Thymus (tissue), 11 donors: Measurements from ENCODE around the gene RPS5. TPM values are rescaled to one million over a fixed set of nuclear protein-coding genes. Genes with fewer than 3 reads are reported as not detected.
A peak's percentile ranks its signal among the peaks of the same experiment; 100 is the strongest.
"Not testable (repeated sequence)": the region's sequence is repeated elsewhere in the genome, so short reads cannot be mapped to it uniquely, and the experiment has no call there.

Source experiments
- DNase-seq, 9 donors: peaks; one replicate each; pipeline ENCODE4 v3.0.0-alpha.2; 2013; ENCODE audit warnings: low spot score in 9 of 9, low read depth in 6 of 9, missing footprints in 1 of 9
- H3K27ac ChIP-seq, 2 donors: one replicate each; pipeline ENCODE4 v1.5.1; 2013; ENCODE audit warnings: control low read depth in 1 of 2, low read depth in 1 of 2, low read length in 1 of 2, mild to moderate bottlenecking in 1 of 2, moderate library complexity in 1 of 2
- H3K27me3 ChIP-seq, 2 donors: one replicate each; pipeline ENCODE4 v1.5.1; 2013; ENCODE audit warnings: low read length in 1 of 2; ENCODE audit not compliant: control insufficient read depth in 2 of 2, insufficient read depth in 1 of 2
- H3K36me3 ChIP-seq, 2 donors: one replicate each; pipeline ENCODE4 v1.5.1; 2013; ENCODE audit warnings: low read length in 1 of 2, mild to moderate bottlenecking in 1 of 2, moderate library complexity in 1 of 2; ENCODE audit not compliant: control insufficient read depth in 2 of 2, insufficient read depth in 2 of 2
- H3K4me1 ChIP-seq, 2 donors: one replicate each; pipeline ENCODE4 v1.5.1; 2013; ENCODE audit warnings: low read length in 2 of 2; ENCODE audit not compliant: control insufficient read depth in 2 of 2, insufficient read depth in 2 of 2
- H3K4me3 ChIP-seq, 2 donors: one replicate each; pipeline ENCODE4 v1.5.1; 2013; ENCODE audit warnings: low read length in 2 of 2, control low read depth in 1 of 2, mild to moderate bottlenecking in 1 of 2
- H3K9me3 ChIP-seq, 2 donors: one replicate each; pipeline ENCODE4 v1.5.1; 2013; ENCODE audit warnings: low read length in 1 of 2, mild to moderate bottlenecking in 1 of 2; ENCODE audit not compliant: control insufficient read depth in 2 of 2, insufficient read depth in 1 of 2
- WGBS: extraction: QIAGEN DNeasy Blood & Tissue Kit; methylation state at CpG from one replicate; pipeline ENCODE4 v1.1.7; 2013; 5-methylcytosine and 5-hydroxymethylcytosine counted together
- polyA plus RNA-seq: library from polyadenylated mRNA; stranded (reverse); fragments of 200-250 nt; gene quantifications from one replicate; pipeline ENCODE4 v1.2.3, GENCODE V29; 2013
- total RNA-seq: library from RNA; stranded (reverse); fragments of 120-200 nt; gene quantifications from one replicate; pipeline ENCODE4 v1.2.4, GENCODE V29; 2013
- donor health status: healthy.

RPS5 gene
- total and polyA plus RNA-seq, 2 donors: 942 to 1,573 TPM

GRCh38 chr19:58348080-58348479 lies 39.0 kb upstream of the RPS5 start:
- 44% methylated on average over 12 of the region's 12 CpGs for WGBS
- not testable (repeated sequence) for H3K36me3 ChIP-seq, H3K9me3 ChIP-seq, H3K27ac ChIP-seq, DNase-seq
- H3K27me3 ChIP-seq: peaks cover 9 to 48% of the 10 kb centered on the region in 2 donors
- peaks cover 4 to 24% of the 10 kb centered on the region in 2 donors for H3K4me1 ChIP-seq
- H3K4me3 ChIP-seq: peak overlapping the region; percentile 66 to 76

- Histone ChIP-seq H3K36me3 (peaks cover 0 to 4% of the 10 kb centered on the region in 2 donors), H3K9me3 (peaks cover 0 to 6% of the 10 kb centered on the region in 2 donors), H3K27ac (no peak overlapping the region), H3K27me3 (peaks cover 9 to 55% of the 10 kb centered on the region in 2 donors), H3K4me3 (no peak overlapping the region), H3K4me1 (peaks cover 4 to 27% of the 10 kb centered on the region in 2 donors)
- 66% methylated on average over 8 of the region's 8 CpGs for WGBS
- no peak for DNase-seq
Observed at GRCh38 chr19:58349590-58349989, 37.5 kb upstream of the RPS5 start.

GRCh38 chr19:58350001-58350861 lies 36.8 kb upstream of the RPS5 start:
- H3K9me3 ChIP-seq: peaks cover 0 to 6% of the 10 kb centered on the region in 2 donors
- peaks cover 4 to 30% of the 10 kb centered on the region in 2 donors for H3K4me1 ChIP-seq
- peaks cover 0 to 4% of the 10 kb centered on the region in 2 donors for H3K36me3 ChIP-seq
- 51% methylated on average over 84 of the region's 84 CpGs for WGBS
- peaks cover 9 to 60% of the 10 kb centered on the region in 2 donors for H3K27me3 ChIP-seq
- peak in 1 of 9 donors; percentile 32 for DNase-seq
- no peak overlapping the region for H3K27ac ChIP-seq
- H3K4me3 ChIP-seq: no peak overlapping the region

- no peak for DNase-seq
- peaks cover 10 to 34% of the 10 kb centered on the region in 2 donors for H3K4me1 ChIP-seq
- H3K27me3 ChIP-seq: peaks cover 15 to 68% of the 10 kb centered on the region in 2 donors
- no peak overlapping the region for H3K27ac ChIP-seq
- H3K36me3 ChIP-seq: peaks cover 0 to 4% of the 10 kb centered on the region in 2 donors
- peaks cover 0 to 9% of the 10 kb centered on the region in 2 donors for H3K9me3 ChIP-seq
- H3K4me3 ChIP-seq: no peak overlapping the region
- WGBS: 84% methylated on average over 34 of the region's 34 CpGs
Observed at GRCh38 chr19:58350871-58351557, 36.1 kb upstream of the RPS5 start.

- no peak overlapping the region for H3K27ac ChIP-seq
- DNase-seq: no peak
- H3K4me1 ChIP-seq: peaks cover 11 to 35% of the 10 kb centered on the region in 2 donors
- peaks cover 0 to 13% of the 10 kb centered on the region in 2 donors for H3K9me3 ChIP-seq
- peaks cover 0 to 4% of the 10 kb centered on the region in 2 donors for H3K36me3 ChIP-seq
- no peak overlapping the region for H3K4me3 ChIP-seq
- H3K27me3 ChIP-seq: peaks cover 15 to 73% of the 10 kb centered on the region in 2 donors
- WGBS: 97% methylated on average over 9 of the region's 9 CpGs
Observed at GRCh38 chr19:58351558-58351878, 35.6 kb upstream of the RPS5 start.

GRCh38 chr19:58351990-58352755 lies 34.9 kb upstream of the RPS5 start:
- 95% methylated on average over 23 of the region's 23 CpGs for WGBS
- peaks cover 0 to 14% of the 10 kb centered on the region in 2 donors for H3K9me3 ChIP-seq
- peaks cover 8 to 34% of the 10 kb centered on the region in 2 donors for H3K4me1 ChIP-seq
- H3K4me3 ChIP-seq: no peak overlapping the region
- no peak for DNase-seq
- H3K36me3 ChIP-seq: peaks cover 0 to 4% of the 10 kb centered on the region in 2 donors
- peaks cover 21 to 75% of the 10 kb centered on the region in 2 donors for H3K27me3 ChIP-seq
- no peak overlapping the region for H3K27ac ChIP-seq

- Histone ChIP-seq H3K4me1 (peaks cover 8 to 28% of the 10 kb centered on the region in 2 donors), H3K4me3 (no peak within 1 kb of the TSS), H3K27ac (no peak within 1 kb of the TSS), H3K36me3 (peaks cover 0 to 4% of the 10 kb centered on the region in 2 donors), H3K9me3 (peaks cover 0 to 13% of the 10 kb centered on the region in 2 donors), H3K27me3 (peaks cover 22 to 76% of the 10 kb centered on the region in 2 donors)
- no peak for DNase-seq
- WGBS: 96% methylated on average over 26 of the region's 26 CpGs
Observed at GRCh38 chr19:58352760-58353671, 34.1 kb upstream of the RPS5 start, which contains the start of gene A1BG. A1BG (minus strand) TSS chr19:58353492; CDS start chr19:58353437, 55 bp downstream.
